Activated effector memory CD4-positive, alpha-beta T cell treated with Interleukin-2 at 50 U/mL for 16 hours (primary cell): ENCODE measurements around the gene VIL1.

ENCODE experiments used
- DNase-seq: peaks from one replicate; pipeline ENCODE4 v3.0.0-alpha.2; 2020

VIL1 gene

GRCh38 chr2:218445602-218446001 lies 26.7 kb downstream of the VIL1 start:
- DNase-seq = no peak

- DNase-seq = no peak
Measured at GRCh38 chr2:218446547-218446946, 27.6 kb downstream of the VIL1 start.

GRCh38 chr2:218447072-218447471 lies 28.1 kb downstream of the VIL1 start:
- no peak for DNase-seq

GRCh38 chr2:218448934-218449333 lies 30.0 kb downstream of the VIL1 start:
- no peak for DNase-seq

GRCh38 chr2:218452079-218452478 lies 33.2 kb downstream of the VIL1 start:
- DNase-seq = no peak

- no peak for DNase-seq
Measured at GRCh38 chr2:218456849-218457248, 37.9 kb downstream of the VIL1 start.

- no peak for DNase-seq
Measured at GRCh38 chr2:218458598-218458997, 39.7 kb downstream of the VIL1 start.

- DNase-seq = no peak
Measured at GRCh38 chr2:218465987-218466633, 47.2 kb downstream of the VIL1 start.

- no peak for DNase-seq
Measured at GRCh38 chr2:218470448-218470847, 51.5 kb downstream of the VIL1 start.

- no peak for DNase-seq
Measured at GRCh38 chr2:218471036-218471435, 52.1 kb downstream of the VIL1 start.

- no peak for DNase-seq
Measured at GRCh38 chr2:218471982-218472381, 53.1 kb downstream of the VIL1 start.

GRCh38 chr2:218472988-218473387 lies 54.1 kb downstream of the VIL1 start:
- no peak for DNase-seq

- no peak for DNase-seq
Measured at GRCh38 chr2:218474527-218474926, 55.6 kb downstream of the VIL1 start.

GRCh38 chr2:218476676-218477075 lies 57.8 kb downstream of the VIL1 start:
- DNase-seq = no peak

- DNase-seq = no peak
Measured at GRCh38 chr2:218477247-218477646, 58.3 kb downstream of the VIL1 start.

GRCh38 chr2:218478544-218478943 lies 59.6 kb downstream of the VIL1 start:
- no peak for DNase-seq

GRCh38 chr2:218479595-218479994 lies 60.7 kb downstream of the VIL1 start:
- DNase-seq = no peak

- DNase-seq = no peak
Measured at GRCh38 chr2:218482651-218483050, 63.7 kb downstream of the VIL1 start.

GRCh38 chr2:218485986-218486667 lies 67.2 kb downstream of the VIL1 start:
- no peak for DNase-seq

GRCh38 chr2:218500501-218501060 lies 81.7 kb downstream of the VIL1 start:
- no peak for DNase-seq

GRCh38 chr2:218501665-218502064 lies 82.7 kb downstream of the VIL1 start:
- DNase-seq = no peak
